DOHH2 (cell line): ENCODE results near the gene KLF4.

Experiments
- H3F3A ChIP-seq: fragments of 200-600 bp; sonication (generic), shearing (Covaris generic); 2 replicates; pipeline ENCODE4 v1.6.0; 2016; ENCODE audit warnings: antibody characterized with exemption, mild to moderate bottlenecking; ENCODE audit not compliant: control insufficient read depth, insufficient read depth
- H3K27ac ChIP-seq: fragments of 200-600 bp; sonication (generic); 2 replicates; pipeline ENCODE4 v1.5.1; 2014; ENCODE audit warnings: low read depth, mild to moderate bottlenecking, low read length, moderate library complexity
- H3K27me3 ChIP-seq: fragments of 200-600 bp; sonication (generic); 2 replicates; pipeline ENCODE4 v1.6.1; 2014; ENCODE audit warnings: mild to moderate bottlenecking, low read length, mixed read lengths; ENCODE audit not compliant: control insufficient read depth
- H3K36me3 ChIP-seq: fragments of 200-600 bp; sonication (generic); 2 replicates; pipeline ENCODE4 v1.6.1; 2014; ENCODE audit warnings: mild to moderate bottlenecking, low read length, moderate library complexity, mixed read lengths; ENCODE audit not compliant: control insufficient read depth
- H3K4me1 ChIP-seq: fragments of 200-600 bp; sonication (generic); 2 replicates; pipeline ENCODE4 v1.6.1; 2014; ENCODE audit warnings: mild to moderate bottlenecking, low read length, mixed read lengths; ENCODE audit not compliant: control insufficient read depth
- H3K4me2 ChIP-seq: fragments of 200-600 bp; sonication (generic); 2 replicates; pipeline ENCODE4 v1.6.0; 2014; ENCODE audit warnings: mild to moderate bottlenecking, low read length, moderate library complexity
- H3K4me3 ChIP-seq: fragments of 200-600 bp; sonication (generic); 2 replicates; pipeline ENCODE4 v1.5.1; 2014; ENCODE audit warnings: mild to moderate bottlenecking, low read length, mixed read lengths
- H3K79me2 ChIP-seq: fragments of 200-600 bp; sonication (generic); 2 replicates; pipeline ENCODE4 v1.6.1; 2014; ENCODE audit warnings: mild to moderate bottlenecking, low read length, mixed read lengths; ENCODE audit not compliant: control insufficient read depth
- H3K9me2 ChIP-seq: fragments of 200-600 bp; sonication (generic); replicated peaks from 2 replicates; pipeline ENCODE4 v1.6.1; 2014; ENCODE audit warnings: mild to moderate bottlenecking, low read length, mixed read lengths; ENCODE audit not compliant: control insufficient read depth
- H3K9me3 ChIP-seq: fragments of 200-600 bp; sonication (generic); 2 replicates; pipeline ENCODE4 v1.6.1; 2014; ENCODE audit warnings: antibody characterized with exemption, low read length, mixed read lengths; ENCODE audit not compliant: control insufficient read depth, insufficient read depth
- H4K20me1 ChIP-seq: fragments of 200-600 bp; sonication (generic); 2 replicates; pipeline ENCODE4 v1.6.0; 2014; ENCODE audit warnings: low read depth, mild to moderate bottlenecking, antibody characterized with exemption, low read length, moderate library complexity; ENCODE audit not compliant: control insufficient read depth, insufficient read depth
- CTCF ChIP-seq: fragments of 200-600 bp; sonication (generic); IDR thresholded peaks from one replicate; pipeline ENCODE4 v1.5.1; 2014; ENCODE audit warnings: antibody characterized with exemption, mild to moderate bottlenecking, low read depth, low read length; ENCODE audit not compliant: poor library complexity, severe bottlenecking
- EZH2phosphoT487 ChIP-seq: fragments of 200-600 bp; sonication (generic); IDR thresholded peaks from 2 replicates; pipeline ENCODE4 v1.6.1; 2017; ENCODE audit warnings: borderline replicate concordance, mild to moderate bottlenecking, antibody characterized with exemption, low read length, moderate library complexity, mixed read lengths

The KLF4 gene

GRCh38 chr9:107489687-107490605 is at the start of gene KLF4:
Gene KLF4 (minus strand): TSS chr9:107489769. CDS start chr9:107489172, 597 bp downstream.
- H3K27ac ChIP-seq, result no peak within 1 kb of the TSS
- H3K27me3 ChIP-seq, result no peaks in the 10 kb centered on the region
- no peak within 1 kb of the TSS for H3K4me3 ChIP-seq

GRCh38 chr9:107536462-107536861 is 46.9 kb upstream of the KLF4 start:
- TF ChIP-seq EZH2phosphoT487, result no peak
- TF ChIP-seq CTCF, result no peak
- no peak overlapping the region for H3K27ac ChIP-seq
- no peaks in the 10 kb centered on the region for H3K79me2 ChIP-seq
- H3K9me2 ChIP-seq, result no peaks in the 10 kb centered on the region
- no peaks in the 10 kb centered on the region for H3K27me3 ChIP-seq
- no peaks in the 10 kb centered on the region for H3F3A ChIP-seq
- no peak overlapping the region for H3K4me2 ChIP-seq
- H3K4me1 ChIP-seq, result no peaks in the 10 kb centered on the region
- H3K36me3 ChIP-seq, result no peaks in the 10 kb centered on the region
- no peaks in the 10 kb centered on the region for H4K20me1 ChIP-seq
- H3K4me3 ChIP-seq, result no peak overlapping the region
- no peaks in the 10 kb centered on the region for H3K9me3 ChIP-seq

More at GRCh38 chr9:107489687-107490605, at the start of gene KLF4:
- Histone ChIP-seq H3K9me2 (no peaks in the 10 kb centered on the region), H3K4me2 (no peak within 1 kb of the TSS), H3K4me1 (no peaks in the 10 kb centered on the region), H4K20me1 (no peaks in the 10 kb centered on the region), H3K9me3 (peaks cover 6% of the 10 kb centered on the region; the same call in 1 of the 2 replicates), H3K79me2 (no peaks in the 10 kb centered on the region), H3F3A (no peaks in the 10 kb centered on the region), H3K36me3 (no peaks in the 10 kb centered on the region)
- no peak for TF ChIP-seq CTCF
- TF ChIP-seq EZH2phosphoT487, result no peak

- Histone ChIP-seq H3K36me3 (no peaks in the 10 kb centered on the region), H3K9me2 (no peaks in the 10 kb centered on the region), H3K4me3 (no peak overlapping the region), H3K27me3 (no peaks in the 10 kb centered on the region), H3K79me2 (no peaks in the 10 kb centered on the region), H3F3A (no peaks in the 10 kb centered on the region), H3K27ac (no peak overlapping the region), H3K4me2 (no peak overlapping the region), H3K9me3 (no peaks in the 10 kb centered on the region), H3K4me1 (no peaks in the 10 kb centered on the region), H4K20me1 (no peaks in the 10 kb centered on the region)
- no peak for TF ChIP-seq EZH2phosphoT487
- TF ChIP-seq CTCF, result no peak
Observed at GRCh38 chr9:107534510-107535078, 45.0 kb upstream of the KLF4 start.
